Endothelial cell of umbilical vein (primary cell): Measurements from ENCODE around the gene ZFPM1. TPM values are rescaled to one million over a fixed set of nuclear protein-coding genes. Genes with fewer than 3 reads are reported as not detected.

Experiments used
- BruUV-seq: library from RNA; stranded (reverse); fragments of 400-500 nt; replicated peaks from 2 replicates; lab custom pipeline; 2021; lab: Mats Ljungman, UMichigan
- CTCF ChIA-PET: fragments of 300-600, 350-600 bp; sonication (Branson Sonifier 250); formaldehyde crosslinking; loops from one replicate; lab custom pipeline; 2021; ENCODE audit warnings: antibody characterized with exemption, inconsistent platforms; lab: Charles Lee
- POLR2A ChIA-PET: fragments of 300-600, 350-600 bp; sonication (Branson Sonifier 250); formaldehyde crosslinking; loops from one replicate; lab custom pipeline; 2021; ENCODE audit warnings: antibody characterized with exemption, inconsistent platforms; lab: Charles Lee
- DNase-seq: peaks from one replicate; pipeline ENCODE4 v3.0.0-alpha.2; 2011; ENCODE audit warnings: low read depth, low spot score
- FAIRE-seq: peaks from 2 replicates; lab custom pipeline; 2011; peaks lifted over from hg19 to GRCh38; lab: Jason Lieb, UNC
- H2AFZ ChIP-seq: 2 replicates; pipeline ENCODE4 v1.6.0; 2012; ENCODE audit warnings: low read depth, low read length, control low read depth, inconsistent platforms
- H3K27ac ChIP-seq: 2 replicates; pipeline ENCODE4 v1.5.1; 2011; ENCODE audit warnings: low read depth, mild to moderate bottlenecking, control low read depth, low read length, moderate library complexity; ENCODE audit not compliant: insufficient read depth
- H3K27me3 ChIP-seq, 2 experiments: 2 replicates each; pipeline versions ENCODE4 v1.6.0 to v1.6.1; 2011; ENCODE audit warnings: low read length in 2 of 2, mixed read lengths in 1 of 2; ENCODE audit not compliant: control insufficient read depth in 2 of 2, insufficient read depth in 2 of 2
- H3K36me3 ChIP-seq, 2 experiments: 2 replicates in 1 of 2; 3 replicates in 1 of 2; pipeline ENCODE4 v1.5.1; 2011; ENCODE audit warnings: low read length in 2 of 2, mild to moderate bottlenecking in 1 of 2, moderate library complexity in 1 of 2; ENCODE audit not compliant: control insufficient read depth in 2 of 2, insufficient read depth in 2 of 2; ENCODE audit errors: extremely low read depth in 1 of 2
- H3K4me1 ChIP-seq: 3 replicates; pipeline ENCODE4 v1.5.1; 2011; ENCODE audit warnings: mild to moderate bottlenecking, low read length; ENCODE audit not compliant: control insufficient read depth, insufficient read depth; ENCODE audit errors: extremely low read depth
- H3K4me2 ChIP-seq: 2 replicates; pipeline ENCODE4 v1.6.1; 2011; ENCODE audit warnings: low read length, control low read depth, mixed read lengths; ENCODE audit not compliant: insufficient read depth
- H3K4me3 ChIP-seq, 3 experiments: fragments of 200-600 bp in 1 of 3; sonication (generic), shearing (Covaris generic) in 1 of 3; replicated peaks in 1 of 3; 2 replicates each; pipeline ENCODE4 v1.5.1; 2011 to 2016; ENCODE audit warnings: control low read depth in 3 of 3, low read length in 3 of 3, mild to moderate bottlenecking in 2 of 3, inconsistent platforms in 1 of 3, low read depth in 1 of 3, moderate library complexity in 1 of 3; ENCODE audit not compliant: insufficient read depth in 1 of 3
- H3K79me2 ChIP-seq: 2 replicates; pipeline ENCODE4 v1.6.0; 2012; ENCODE audit warnings: low read length, inconsistent platforms; ENCODE audit not compliant: control insufficient read depth, insufficient read depth
- H3K9ac ChIP-seq: replicated peaks from 2 replicates; pipeline ENCODE3; 2011; ENCODE audit warnings: low read length, control low read depth; ENCODE audit not compliant: insufficient read depth; ENCODE audit errors: extremely low read depth
- H3K9me1 ChIP-seq: replicated peaks from 3 replicates; pipeline ENCODE4 v1.6.0; 2011; ENCODE audit warnings: mild to moderate bottlenecking, low read length; ENCODE audit not compliant: control insufficient read depth, insufficient read depth; ENCODE audit errors: extremely low read depth
- H3K9me3 ChIP-seq: replicated peaks from 2 replicates; pipeline ENCODE4 v1.5.1; 2012; ENCODE audit warnings: low read length, inconsistent platforms; ENCODE audit not compliant: control insufficient read depth, insufficient read depth
- H4K20me1 ChIP-seq: replicated peaks from 2 replicates; pipeline ENCODE3; 2011; ENCODE audit warnings: mild to moderate bottlenecking, low read length; ENCODE audit not compliant: control insufficient read depth, insufficient read depth; ENCODE audit errors: extremely low read depth
- CTCF ChIP-seq, 2 donors: IDR thresholded peaks; 1 replicate in 1 of 2; 2 replicates in 1 of 2; pipeline ENCODE4 v1.5.1; 2011; ENCODE audit warnings: low read length in 2 of 2, mild to moderate bottlenecking in 2 of 2, moderate library complexity in 2 of 2, control low read depth in 1 of 2, inconsistent platforms in 1 of 2, low read depth in 1 of 2; ENCODE audit not compliant: insufficient read depth in 1 of 2; ENCODE audit errors: extremely low read depth in 1 of 2
- EZH2 ChIP-seq: IDR thresholded peaks from 2 replicates; pipeline ENCODE4 v1.6.1; 2012; ENCODE audit warnings: borderline replicate concordance, low read depth, mild to moderate bottlenecking, moderate library complexity, low read length, inconsistent platforms; ENCODE audit not compliant: severe bottlenecking
- FOS ChIP-seq: IDR thresholded peaks from 2 replicates; pipeline ENCODE4 v1.6.1; 2011; ENCODE audit warnings: mild to moderate bottlenecking, low read length, moderate library complexity, borderline replicate concordance; ENCODE audit not compliant: insufficient read depth
- GATA2 ChIP-seq: IDR thresholded peaks from 2 replicates; pipeline ENCODE4 v1.7.0; 2011; ENCODE audit warnings: low read depth, mild to moderate bottlenecking, moderate library complexity, mixed read lengths, low read length; ENCODE audit not compliant: insufficient read length, insufficient read depth
- JUN ChIP-seq: IDR thresholded peaks from 2 replicates; pipeline ENCODE4 v1.6.1; 2011; ENCODE audit warnings: borderline replicate concordance, low read depth; ENCODE audit not compliant: insufficient read length, insufficient read depth
- MAX ChIP-seq: IDR thresholded peaks from 2 replicates; pipeline ENCODE4 v1.6.1; 2011; ENCODE audit not compliant: insufficient read depth, insufficient read length
- MYC ChIP-seq: IDR thresholded peaks from one replicate; pipeline ENCODE4 v1.6.1; 2011; ENCODE audit warnings: mild to moderate bottlenecking, low read depth, low read length
- POLR2A ChIP-seq: IDR thresholded peaks from 2 replicates; pipeline ENCODE4 v1.6.1; 2012; ENCODE audit warnings: low read depth, mild to moderate bottlenecking, control low read depth, low read length
- POLR2AphosphoS5 ChIP-seq: IDR thresholded peaks from 2 replicates; pipeline ENCODE4 v1.6.1; 2012; ENCODE audit warnings: low read depth, mild to moderate bottlenecking, control low read depth, low read length, moderate library complexity; ENCODE audit not compliant: insufficient read depth
- dilution Hi-C: fragments of 300-500 bp; cut with MboI; formaldehyde crosslinking; loops from one replicate; pipeline ENCODE4 v1.15.0; 2019; ENCODE audit warnings: low sequenced_read_pairs; ENCODE audit not compliant: extremely low pct_ligation_motif_present
- intact Hi-C: fragments of 100-400 bp; cut with micrococcal nuclease; formaldehyde crosslinking; loops from one replicate; pipeline ENCODE4 v1.10.0; 2022
- polyA plus RNA-seq, 4 experiments: library from polyadenylated mRNA; depleted of rRNA in 3 of 4; stranded (reverse) in 3 of 4; unstranded in 1 of 4; fragments of >200 nt; gene quantifications; 2 replicates each; pipeline versions ENCODE4 v1.2.1 to v1.2.3, GENCODE V29; 2011 to 2012; ENCODE audit warnings: missing spikeins in 1 of 4
- total RNA-seq: library from RNA; stranded (reverse); gene quantifications from 2 replicates; pipeline ENCODE4 v1.2.3, GENCODE V29; 2021

The ZFPM1 gene
- total and polyA plus RNA-seq, 2 donors (not counting 3 experiments of a cell fraction or from before 2014, with no cell fraction given): 0.37 to 7.5 TPM

GRCh38 chr16:88528902-88529318, 75.8 kb downstream of the ZFPM1 start:
- Histone ChIP-seq H3K27me3 (no peaks in the 10 kb centered on the region), H3K4me3 (no peak overlapping the region), H3K9me1 (no peaks in the 10 kb centered on the region), H3K27ac (no peak overlapping the region), H3K79me2 (no peaks in the 10 kb centered on the region), H3K9ac (no peak overlapping the region), H3K4me1 (peaks cover 20% of the 10 kb centered on the region), H2AFZ (no peak overlapping the region), H3K36me3 (no peaks in the 10 kb centered on the region), H3K9me3 (no peaks in the 10 kb centered on the region), H3K4me2 (no peak overlapping the region), H4K20me1 (no peaks in the 10 kb centered on the region)
- TF ChIP-seq MAX (no peak), GATA2 (no peak), CTCF (IDR thresholded peaks at IDR 0.05; ENCODE audit: extremely low read depth in 1 of 2, insufficient read depth in 1 of 2, low read depth in 1 of 2, low read length in 2 of 2) (no peak), POLR2AphosphoS5 (no peak), EZH2 (no peak)
- intact Hi-C loops: no loop called here
- CTCF ChIA-PET: no interaction called here
- BruUV-seq: no TSS peak
- no peak for DNase-seq
- no peak for FAIRE-seq
- dilution Hi-C loops: no loop called here
- POLR2A ChIA-PET: no interaction called here

GRCh38 chr16:88529596-88529995, 76.5 kb downstream of the ZFPM1 start:
- no peak overlapping the region for H2AFZ ChIP-seq
- intact Hi-C loops: no loop called here
- H3K4me3 ChIP-seq: no peak overlapping the region
- FAIRE-seq (no peak), DNase-seq (no peak)
- H3K9me3 ChIP-seq: no peaks in the 10 kb centered on the region
- dilution Hi-C loops: no loop called here
- no TSS peak for BruUV-seq
- no peaks in the 10 kb centered on the region for H3K79me2 ChIP-seq
- H3K27me3 ChIP-seq: no peaks in the 10 kb centered on the region
- H3K9ac ChIP-seq: no peak overlapping the region
- H4K20me1 ChIP-seq: no peaks in the 10 kb centered on the region
- no peak overlapping the region for H3K27ac ChIP-seq
- TF ChIP-seq EZH2: no peak
- no peak for TF ChIP-seq JUN
- TF ChIP-seq CTCF (IDR thresholded peaks at IDR 0.05; ENCODE audit: extremely low read depth in 1 of 2, insufficient read depth in 1 of 2, low read depth in 1 of 2, low read length in 2 of 2): no peak
- no peak for TF ChIP-seq MAX
- TF ChIP-seq POLR2AphosphoS5: no peak
- no peak for TF ChIP-seq POLR2A
- TF ChIP-seq GATA2: no peak
- no peak for TF ChIP-seq FOS
- no peak for TF ChIP-seq MYC
- H3K4me1 ChIP-seq: peaks cover 20% of the 10 kb centered on the region
- POLR2A ChIA-PET: no interaction called here
- no peaks in the 10 kb centered on the region for H3K36me3 ChIP-seq
- CTCF ChIA-PET: no interaction called here
- H3K9me1 ChIP-seq: no peaks in the 10 kb centered on the region
- H3K4me2 ChIP-seq: no peak overlapping the region
